K562 (cell line): ENCODE data around the gene HOXB3. TPM values are rescaled to one million over a fixed set of nuclear protein-coding genes. Genes with fewer than 3 reads are reported as not detected.

ENCODE experiments used
- BCOR ChIP-seq: fragments of 450-650 bp; IDR thresholded peaks from 2 replicates; pipeline ENCODE4 v1.6.1; 2016
- FOXK1 ChIP-seq: sonication (generic); formaldehyde crosslinking; IDR thresholded peaks from 2 replicates; pipeline ENCODE4 v1.8.0; 2022; ENCODE audit warnings: missing genetic modification reagents, mild to moderate bottlenecking, borderline replicate concordance
- GTF2E2 ChIP-seq: fragments of 200-800 bp; sonication (Bioruptor generic); IDR thresholded peaks from 2 replicates; pipeline ENCODE4 v1.6.1; 2016; ENCODE audit warnings: missing genetic modification characterization, missing compliant biosample characterization
- MED1 ChIP-seq: sonication (generic); formaldehyde crosslinking; IDR thresholded peaks from 2 replicates; pipeline ENCODE4 v1.8.1; 2023; ENCODE audit warnings: missing genetic modification reagents, borderline replicate concordance
- PPARD ChIP-seq: fragments of 250-450 bp; sonication (Bioruptor Pico); IDR thresholded peaks from 2 replicates; pipeline ENCODE4 v1.8.0; 2022; ENCODE audit warnings: inconsistent platforms, mild to moderate bottlenecking, moderate library complexity
- RBM39 ChIP-seq: fragments of 200-400 bp; formaldehyde crosslinking; optimal IDR thresholded peaks from 2 replicates; pipeline ENCODE3; 2018; ENCODE audit warnings: low read depth, low read length
- TEAD4 ChIP-seq, 2 experiments: sonication (generic) in 1 of 2; formaldehyde crosslinking in 1 of 2; IDR thresholded peaks; 2 replicates each; pipeline versions ENCODE4 v1.6.1 to v1.8.0; 2012 to 2022; ENCODE audit warnings: borderline replicate concordance in 1 of 2, inconsistent platforms in 1 of 2, low read length in 1 of 2, mild to moderate bottlenecking in 1 of 2, missing genetic modification reagents in 1 of 2
- ZBTB7A ChIP-seq: IDR thresholded peaks from 2 replicates; pipeline ENCODE4 v1.6.1; 2011; ENCODE audit warnings: low read depth, mild to moderate bottlenecking, low read length, moderate library complexity, borderline replicate concordance; ENCODE audit not compliant: control insufficient read depth
- ZNF121 ChIP-seq: sonication (generic); formaldehyde crosslinking; conservative IDR thresholded peaks from 2 replicates; pipeline ENCODE4 v1.8.0; 2022; ENCODE audit warnings: missing genetic modification reagents
- ZNF785 ChIP-seq: fragments of 250-450 bp; sonication (Bioruptor Pico); IDR thresholded peaks from 2 replicates; pipeline ENCODE4 v1.4.0; 2020; ENCODE audit warnings: mild to moderate bottlenecking
- polyA plus RNA-seq, 8 experiments: library from polyadenylated mRNA; depleted of rRNA in 4 of 8; stranded (reverse) in 5 of 8; unstranded in 3 of 8; fragments of >200 nt; fragmentation: Nextera tagmentation in 2 of 8; fragmentation: Illumina TruSeq in 1 of 8; extraction: Ambion mirVana in 2 of 8; extraction: Trizol in 1 of 8; gene quantifications; 2 replicates each; pipeline versions ENCODE4 v1.2.1 to v1.2.3, GENCODE V29; 2011 to 2014; ENCODE audit warnings: inconsistent platforms in 1 of 8, missing spikeins in 1 of 8
- total RNA-seq, 7 experiments: library from RNA; depleted of rRNA in 6 of 7; stranded (reverse); fragments of >200 nt in 6 of 7; fragmentation: Illumina TruSeq in 2 of 7; extraction: Trizol in 2 of 7; gene quantifications; 2 replicates each; pipeline versions ENCODE4 v1.2.1 to v1.2.3, GENCODE V29; 2011 to 2021; ENCODE audit warnings: low replicate concordance in 1 of 7
- TF ChIP-seq, protein P1 (sequence below), 2 experiments: fragments of 150-350 bp in 1 of 2; IDR thresholded peaks; 2 replicates each; pipeline ENCODE4 v1.6.1; 2012 to 2016; ENCODE audit warnings: low read depth in 2 of 2, low read length in 2 of 2, mild to moderate bottlenecking in 1 of 2, moderate library complexity in 1 of 2
- TF ChIP-seq, protein P2 (sequence below): IDR thresholded peaks from 3 replicates; pipeline ENCODE4 v1.6.1; 2011; ENCODE audit warnings: borderline replicate concordance, mild to moderate bottlenecking; ENCODE audit not compliant: insufficient read length, insufficient read depth
- TF ChIP-seq, protein P3 (sequence below): fragments of 450-650 bp; IDR thresholded peaks from 2 replicates; pipeline ENCODE4 v1.6.1; 2014; ENCODE audit warnings: low read depth, mild to moderate bottlenecking, moderate library complexity, borderline replicate concordance
- TF ChIP-seq, protein P4 (sequence below): fragments of 250-450 bp; sonication (Bioruptor Pico); IDR thresholded peaks from 2 replicates; pipeline ENCODE4 v1.4.0; 2020; ENCODE audit warnings: borderline replicate concordance
- TF ChIP-seq, protein P5 (sequence below): sonication (generic); formaldehyde crosslinking; IDR thresholded peaks from 2 replicates; pipeline ENCODE4 v1.9.0; 2022; ENCODE audit warnings: mild to moderate bottlenecking, missing genetic modification reagents

The HOXB3 gene
- total and polyA plus RNA-seq, 9 of the 15 experiments (the other 6 are each of a cell fraction or from before 2014, with no cell fraction given), result 2.4 to 41.3 (median 20.2) TPM

DNA sequence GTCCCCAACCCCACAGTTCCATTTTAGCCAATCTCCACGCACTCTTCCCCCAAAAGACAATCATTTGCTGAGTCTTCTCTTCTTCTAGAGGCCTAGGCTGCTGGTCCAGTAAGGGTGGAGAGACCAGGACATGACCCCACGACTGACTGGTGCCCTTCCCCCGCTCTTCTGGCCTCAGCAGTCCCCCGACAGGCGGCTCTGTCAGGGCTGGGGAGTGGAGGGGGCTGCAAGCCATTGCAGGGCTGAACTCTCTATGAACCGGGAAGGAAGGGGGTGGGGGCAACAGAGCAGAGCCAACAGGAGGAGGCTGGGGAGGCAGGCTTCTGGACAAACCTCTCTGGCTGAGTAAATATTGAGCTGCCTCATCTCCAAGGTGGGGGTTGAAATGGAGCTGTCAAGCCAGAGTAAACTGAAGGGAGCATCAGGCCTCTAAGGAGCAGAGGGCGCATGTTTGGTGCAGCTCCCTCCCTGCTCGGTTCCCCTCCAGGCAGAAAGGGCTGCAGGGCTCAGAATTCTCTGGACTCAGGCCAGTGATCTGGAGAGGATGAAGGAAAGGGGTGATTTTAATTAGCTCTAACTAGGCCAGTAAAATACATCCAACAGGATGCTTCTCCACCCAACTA, 67.9 kb downstream of the HOXB3 start (continued):
- no peak for TF ChIP-seq TEAD4 (IDR thresholded peaks at IDR 0.05; ENCODE audit: low read length)
- TF ChIP-seq TEAD4 (CRISPR knock-in tag; IDR thresholded peaks at IDR 0.05; ENCODE audit: borderline replicate concordance), result no peak
- TF ChIP-seq ZNF121, result no peak
- TF ChIP-seq, protein P1, sequence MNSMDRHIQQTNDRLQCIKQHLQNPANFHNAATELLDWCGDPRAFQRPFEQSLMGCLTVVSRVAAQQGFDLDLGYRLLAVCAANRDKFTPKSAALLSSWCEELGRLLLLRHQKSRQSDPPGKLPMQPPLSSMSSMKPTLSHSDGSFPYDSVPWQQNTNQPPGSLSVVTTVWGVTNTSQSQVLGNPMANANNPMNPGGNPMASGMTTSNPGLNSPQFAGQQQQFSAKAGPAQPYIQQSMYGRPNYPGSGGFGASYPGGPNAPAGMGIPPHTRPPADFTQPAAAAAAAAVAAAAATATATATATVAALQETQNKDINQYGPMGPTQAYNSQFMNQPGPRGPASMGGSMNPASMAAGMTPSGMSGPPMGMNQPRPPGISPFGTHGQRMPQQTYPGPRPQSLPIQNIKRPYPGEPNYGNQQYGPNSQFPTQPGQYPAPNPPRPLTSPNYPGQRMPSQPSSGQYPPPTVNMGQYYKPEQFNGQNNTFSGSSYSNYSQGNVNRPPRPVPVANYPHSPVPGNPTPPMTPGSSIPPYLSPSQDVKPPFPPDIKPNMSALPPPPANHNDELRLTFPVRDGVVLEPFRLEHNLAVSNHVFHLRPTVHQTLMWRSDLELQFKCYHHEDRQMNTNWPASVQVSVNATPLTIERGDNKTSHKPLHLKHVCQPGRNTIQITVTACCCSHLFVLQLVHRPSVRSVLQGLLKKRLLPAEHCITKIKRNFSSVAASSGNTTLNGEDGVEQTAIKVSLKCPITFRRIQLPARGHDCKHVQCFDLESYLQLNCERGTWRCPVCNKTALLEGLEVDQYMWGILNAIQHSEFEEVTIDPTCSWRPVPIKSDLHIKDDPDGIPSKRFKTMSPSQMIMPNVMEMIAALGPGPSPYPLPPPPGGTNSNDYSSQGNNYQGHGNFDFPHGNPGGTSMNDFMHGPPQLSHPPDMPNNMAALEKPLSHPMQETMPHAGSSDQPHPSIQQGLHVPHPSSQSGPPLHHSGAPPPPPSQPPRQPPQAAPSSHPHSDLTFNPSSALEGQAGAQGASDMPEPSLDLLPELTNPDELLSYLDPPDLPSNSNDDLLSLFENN (IDR thresholded peaks at IDR 0.05; ENCODE audit: low read depth in 2 of 2, low read length in 2 of 2), result peak in 1 of 2 experiments; percentile 22; a peak in 1 of 4 replicates
- no peak for TF ChIP-seq ZNF785
- no peak for TF ChIP-seq RBM39
- peak; percentile 98 for TF ChIP-seq ZBTB7A
- no peak for TF ChIP-seq BCOR
- no peak for TF ChIP-seq FOXK1
- TF ChIP-seq GTF2E2 (tag), result no peak
- TF ChIP-seq, protein P2, sequence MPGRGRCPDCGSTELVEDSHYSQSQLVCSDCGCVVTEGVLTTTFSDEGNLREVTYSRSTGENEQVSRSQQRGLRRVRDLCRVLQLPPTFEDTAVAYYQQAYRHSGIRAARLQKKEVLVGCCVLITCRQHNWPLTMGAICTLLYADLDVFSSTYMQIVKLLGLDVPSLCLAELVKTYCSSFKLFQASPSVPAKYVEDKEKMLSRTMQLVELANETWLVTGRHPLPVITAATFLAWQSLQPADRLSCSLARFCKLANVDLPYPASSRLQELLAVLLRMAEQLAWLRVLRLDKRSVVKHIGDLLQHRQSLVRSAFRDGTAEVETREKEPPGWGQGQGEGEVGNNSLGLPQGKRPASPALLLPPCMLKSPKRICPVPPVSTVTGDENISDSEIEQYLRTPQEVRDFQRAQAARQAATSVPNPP, result no peak
- TF ChIP-seq, protein P3, sequence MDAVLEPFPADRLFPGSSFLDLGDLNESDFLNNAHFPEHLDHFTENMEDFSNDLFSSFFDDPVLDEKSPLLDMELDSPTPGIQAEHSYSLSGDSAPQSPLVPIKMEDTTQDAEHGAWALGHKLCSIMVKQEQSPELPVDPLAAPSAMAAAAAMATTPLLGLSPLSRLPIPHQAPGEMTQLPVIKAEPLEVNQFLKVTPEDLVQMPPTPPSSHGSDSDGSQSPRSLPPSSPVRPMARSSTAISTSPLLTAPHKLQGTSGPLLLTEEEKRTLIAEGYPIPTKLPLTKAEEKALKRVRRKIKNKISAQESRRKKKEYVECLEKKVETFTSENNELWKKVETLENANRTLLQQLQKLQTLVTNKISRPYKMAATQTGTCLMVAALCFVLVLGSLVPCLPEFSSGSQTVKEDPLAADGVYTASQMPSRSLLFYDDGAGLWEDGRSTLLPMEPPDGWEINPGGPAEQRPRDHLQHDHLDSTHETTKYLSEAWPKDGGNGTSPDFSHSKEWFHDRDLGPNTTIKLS, result no peak; the same call in 1 of the 2 replicates
- no peak for TF ChIP-seq PPARD
- TF ChIP-seq, protein P4, sequence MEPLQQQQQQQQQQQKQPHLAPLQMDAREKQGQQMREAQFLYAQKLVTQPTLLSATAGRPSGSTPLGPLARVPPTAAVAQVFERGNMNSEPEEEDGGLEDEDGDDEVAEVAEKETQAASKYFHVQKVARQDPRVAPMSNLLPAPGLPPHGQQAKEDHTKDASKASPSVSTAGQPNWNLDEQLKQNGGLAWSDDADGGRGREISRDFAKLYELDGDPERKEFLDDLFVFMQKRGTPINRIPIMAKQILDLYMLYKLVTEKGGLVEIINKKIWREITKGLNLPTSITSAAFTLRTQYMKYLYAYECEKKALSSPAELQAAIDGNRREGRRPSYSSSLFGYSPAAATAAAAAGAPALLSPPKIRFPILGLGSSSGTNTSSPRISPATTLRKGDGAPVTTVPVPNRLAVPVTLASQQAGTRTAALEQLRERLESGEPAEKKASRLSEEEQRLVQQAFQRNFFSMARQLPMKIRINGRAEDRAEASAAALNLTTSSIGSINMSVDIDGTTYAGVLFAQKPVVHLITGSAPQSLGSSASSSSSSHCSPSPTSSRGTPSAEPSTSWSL (CRISPR knock-in tag), result no peak
- TF ChIP-seq, protein P5, sequence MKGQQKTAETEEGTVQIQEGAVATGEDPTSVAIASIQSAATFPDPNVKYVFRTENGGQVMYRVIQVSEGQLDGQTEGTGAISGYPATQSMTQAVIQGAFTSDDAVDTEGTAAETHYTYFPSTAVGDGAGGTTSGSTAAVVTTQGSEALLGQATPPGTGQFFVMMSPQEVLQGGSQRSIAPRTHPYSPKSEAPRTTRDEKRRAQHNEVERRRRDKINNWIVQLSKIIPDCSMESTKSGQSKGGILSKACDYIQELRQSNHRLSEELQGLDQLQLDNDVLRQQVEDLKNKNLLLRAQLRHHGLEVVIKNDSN (CRISPR knock-in tag), result no peak
- no peak for TF ChIP-seq MED1 (CRISPR knock-in tag)
